Measurements from ENCODE around the gene ZSCAN10. TPM values are rescaled to one million over a fixed set of nuclear protein-coding genes. Genes with fewer than 3 reads are reported as not detected.
"Not testable (repeated sequence)": the region's sequence is repeated elsewhere in the genome, so short reads cannot be mapped to it uniquely, and the experiment has no call there.

ZSCAN10 gene
- total and polyA plus RNA-seq, 9 of the 15 experiments (the other 6 are each of a cell fraction or from before 2014, with no cell fraction given): 0.22 TPM; not detected in 8

GRCh38 chr16:3081957-3082356, 17.1 kb downstream of the ZSCAN10 start:
- intact Hi-C loops (cut with micrococcal nuclease); ATAC-seq; DNase-seq (ENCODE audit: extremely low read depth in 1 of 4, low spot score in 3 of 4); H3K9me3 ChIP-seq (replicated peaks; ENCODE audit: control insufficient read depth, insufficient read depth, low read depth, low read length); POLR2A ChIA-PET; H3K27ac ChIP-seq (ENCODE audit: extremely low read depth, low read depth, low read length); in situ Hi-C loops (cut with MboI); H2AFZ ChIP-seq (ENCODE audit: low read depth, low read length); H3K9me1 ChIP-seq (ENCODE audit: control insufficient read depth, insufficient read depth, low read length); H4K20me1 ChIP-seq (replicated peaks; ENCODE audit: control insufficient read depth, insufficient read depth, low read length); FAIRE-seq; H3K27me3 ChIP-seq (ENCODE audit: control insufficient read depth in 2 of 2, insufficient read depth in 2 of 2, low read length in 2 of 2); H3K36me3 ChIP-seq (ENCODE audit: control insufficient read depth, insufficient read depth, low read length); H3K9ac ChIP-seq (ENCODE audit: insufficient read depth in 1 of 2, low read depth in 2 of 2, low read length in 2 of 2); BruUV-seq (replicated peaks); CTCF ChIA-PET (ENCODE audit: low intra/inter-chr PET ratio); H3K4me3 ChIP-seq; H3K4me2 ChIP-seq (ENCODE audit: insufficient read depth, low read length); H3K79me2 ChIP-seq (ENCODE audit: control insufficient read depth, insufficient read depth, low read length): not testable (repeated sequence)
- H3K4me1 ChIP-seq (replicated peaks in 1 of 2; ENCODE audit: control insufficient read depth in 2 of 2, insufficient read depth in 2 of 2, low read length in 2 of 2): peaks cover 15 to 23% of the 10 kb centered on the region in 2 experiments
- WGBS (ENCODE audit: insufficient coverage, low coverage, missing lambda C conversion rate): 50% methylated on average over 8 of the region's 13 CpGs

- no peak overlapping the region for H3K4me3 ChIP-seq
- ATAC-seq (no peak), DNase-seq (ENCODE audit: extremely low read depth in 1 of 4, low spot score in 3 of 4) (no peak), FAIRE-seq (no peak)
- no peaks in the 10 kb centered on the region for H3K79me2 ChIP-seq (ENCODE audit: control insufficient read depth, insufficient read depth, low read length)
- H4K20me1 ChIP-seq (replicated peaks; ENCODE audit: control insufficient read depth, insufficient read depth, low read length): no peaks in the 10 kb centered on the region
- TF ChIP-seq CBFB (CRISPR knock-in tag; IDR thresholded peaks at IDR 0.05) (no peak), TFAM (CRISPR knock-in tag; conservative IDR thresholded peaks at IDR 0.05) (no peak), MECOM (CRISPR knock-in tag; IDR thresholded peaks at IDR 0.05) (no peak), BRF1 (IDR thresholded peaks at IDR 0.05; ENCODE audit: borderline replicate concordance, extremely low read depth, insufficient read length) (no peak), RFX1 (IDR thresholded peaks at IDR 0.05) (no peak), PHF21A (IDR thresholded peaks at IDR 0.05; ENCODE audit: borderline replicate concordance, low read depth) (no peak)
- H2AFZ ChIP-seq (ENCODE audit: low read depth, low read length): no peak overlapping the region
- ChIA-PET POLR2A (interaction anchor here (0.6 to 1.2 kb wide), 4 partner anchors 9 to 23 kb away, joined by 3 to 5 read pairs (median 3); no protein-coding TSS in a partner anchor), CTCF (ENCODE audit: low intra/inter-chr PET ratio) (no interaction called here)
- no peaks in the 10 kb centered on the region for H3K9me1 ChIP-seq (ENCODE audit: control insufficient read depth, insufficient read depth, low read length)
- 12% methylated on average over 17 of the region's 17 CpGs for WGBS (ENCODE audit: insufficient coverage, low coverage, missing lambda C conversion rate)
- no peaks in the 10 kb centered on the region for H3K9me3 ChIP-seq (replicated peaks; ENCODE audit: control insufficient read depth, insufficient read depth, low read depth, low read length)
- H3K4me1 ChIP-seq (replicated peaks in 1 of 2; ENCODE audit: control insufficient read depth in 2 of 2, insufficient read depth in 2 of 2, low read length in 2 of 2): peaks cover 5 to 11% of the 10 kb centered on the region in 2 experiments
- no TSS peak for BruUV-seq (replicated peaks)
- intact Hi-C loops (cut with micrococcal nuclease): no loop called here
- in situ Hi-C loops (cut with MboI): no loop called here
- no peak overlapping the region for H3K4me2 ChIP-seq (ENCODE audit: insufficient read depth, low read length)
- no peak overlapping the region for H3K27ac ChIP-seq (ENCODE audit: extremely low read depth, low read depth, low read length)
- peaks cover 5 to 9% of the 10 kb centered on the region in 2 experiments; a peak in 3 of 5 replicates for H3K27me3 ChIP-seq (ENCODE audit: control insufficient read depth in 2 of 2, insufficient read depth in 2 of 2, low read length in 2 of 2)
- H3K9ac ChIP-seq (ENCODE audit: insufficient read depth in 1 of 2, low read depth in 2 of 2, low read length in 2 of 2): no peak overlapping the region
- no peaks in the 10 kb centered on the region for H3K36me3 ChIP-seq (ENCODE audit: control insufficient read depth, insufficient read depth, low read length)
Measured at GRCh38 chr16:3080024-3080423, 19.1 kb downstream of the ZSCAN10 start.
